Type B pancreatic cell (in vitro differentiated cells): ENCODE data around the gene PRRT4. TPM values are rescaled to one million over a fixed set of nuclear protein-coding genes. Genes with fewer than 3 reads are reported as not detected.

Source experiments
- DNase-seq: peaks from one replicate; pipeline ENCODE4 v3.0.0; 2021; ENCODE audit warnings: mixed read lengths; ENCODE audit not compliant: unreplicated experiment; ENCODE audit errors: extremely low spot score
- H3K27ac Mint-ChIP-seq: 2 replicates; pipeline ENCODE4 v1.8.0; 2021; ENCODE audit warnings: mild to moderate bottlenecking, mixed read lengths
- H3K27me3 Mint-ChIP-seq: 2 replicates; pipeline ENCODE4 v1.8.0; 2021; ENCODE audit warnings: mixed read lengths
- H3K36me3 Mint-ChIP-seq: 2 replicates; pipeline ENCODE4 v1.8.0; 2021; ENCODE audit warnings: mixed read lengths
- H3K4me1 Mint-ChIP-seq: one replicate; pipeline ENCODE4 v1.8.0; 2021; ENCODE audit warnings: mixed read lengths; ENCODE audit not compliant: unreplicated experiment
- H3K4me3 Mint-ChIP-seq: 2 replicates; pipeline ENCODE4 v1.8.0; 2021; ENCODE audit warnings: mild to moderate bottlenecking, mixed read lengths
- H3K9me3 Mint-ChIP-seq: 2 replicates; pipeline ENCODE4 v1.8.0; 2021; ENCODE audit warnings: mixed read lengths
- CTCF ChIP-seq: fragments of 200-600 bp; sonication (generic); conservative IDR thresholded peaks from 2 replicates; pipeline ENCODE4 v1.5.0; 2021; ENCODE audit warnings: antibody characterized with exemption, mild to moderate bottlenecking
- total RNA-seq: library from RNA; stranded (reverse); gene quantifications from 2 replicates; pipeline ENCODE4 v1.2.1, GENCODE V29; 2021; ENCODE audit warnings: low replicate concordance

PRRT4 gene
- total RNA-seq, 1 donor from 2014 or later, result 7.0 TPM

- no peak for DNase-seq
- Mint-ChIP-seq H3K27ac (no peak overlapping the region), H3K4me3 (no peak overlapping the region), H3K4me1 (peaks cover 4% of the 10 kb centered on the region), H3K36me3 (peaks cover 22% of the 10 kb centered on the region), H3K27me3 (no peaks in the 10 kb centered on the region), H3K9me3 (no peaks in the 10 kb centered on the region)
- TF ChIP-seq CTCF, result no peak
Measured at GRCh38 chr7:128323040-128323439, 38.5 kb downstream of the PRRT4 start.

DNA sequence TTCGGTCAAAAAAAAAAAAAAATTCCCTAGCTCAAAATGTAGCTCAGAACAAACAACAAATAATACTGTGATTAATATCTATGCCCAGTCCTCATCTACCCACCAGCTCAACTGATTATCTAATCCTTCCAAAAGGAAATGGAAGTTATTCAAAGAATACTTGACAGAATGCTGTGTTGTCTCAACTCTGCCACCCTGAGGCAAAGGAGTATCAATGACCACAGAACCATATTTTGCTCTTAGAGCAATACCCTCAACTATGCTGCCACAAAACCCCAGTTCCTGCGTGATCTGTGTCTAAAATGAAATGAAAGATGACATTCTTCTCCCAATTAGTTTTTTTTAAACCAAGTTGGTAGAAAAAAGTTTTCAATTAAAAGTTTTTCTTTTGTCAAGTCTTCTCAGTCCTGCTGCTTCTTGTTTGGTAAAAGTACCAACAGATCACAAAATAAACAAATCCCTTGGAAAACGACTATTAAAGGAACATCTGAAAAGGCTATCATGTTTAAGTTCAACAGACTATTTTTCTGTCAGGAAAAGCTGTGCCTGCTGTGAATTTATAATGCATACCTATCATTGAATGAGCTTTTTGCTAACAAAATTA lies 39.3 kb downstream of the PRRT4 start:
- no peak overlapping the region for H3K4me3 Mint-ChIP-seq
- peaks cover 30% of the 10 kb centered on the region for H3K36me3 Mint-ChIP-seq
- no peak overlapping the region for H3K27ac Mint-ChIP-seq
- no peaks in the 10 kb centered on the region for H3K9me3 Mint-ChIP-seq
- no peaks in the 10 kb centered on the region for H3K27me3 Mint-ChIP-seq
- H3K4me1 Mint-ChIP-seq, result peaks cover 4% of the 10 kb centered on the region
- TF ChIP-seq CTCF, result peak; percentile 63
- no peak for DNase-seq

DNA sequence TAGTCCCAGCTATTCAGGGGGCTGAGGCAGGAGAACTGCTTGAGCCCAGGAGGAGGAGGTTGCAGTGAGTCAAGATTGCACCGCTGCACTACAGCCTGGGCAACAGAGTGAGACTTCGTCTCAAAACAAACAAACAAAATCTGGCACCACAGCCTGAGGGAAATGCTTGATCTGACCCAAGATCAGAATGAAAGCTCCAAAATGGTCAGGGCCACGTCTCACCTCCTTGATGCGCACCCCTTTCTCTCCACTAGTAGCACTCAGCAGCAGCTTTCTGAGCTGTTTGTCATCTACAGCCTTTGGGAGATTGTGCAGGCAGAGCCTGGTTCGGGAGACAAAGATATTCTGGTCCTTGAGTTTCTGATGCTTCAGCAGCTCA lies 40.5 kb downstream of the PRRT4 start:
- Mint-ChIP-seq H3K9me3 (no peaks in the 10 kb centered on the region), H3K4me1 (peaks cover 4% of the 10 kb centered on the region), H3K4me3 (no peak overlapping the region), H3K27ac (no peak overlapping the region), H3K27me3 (no peaks in the 10 kb centered on the region), H3K36me3 (peaks cover 32% of the 10 kb centered on the region)
- TF ChIP-seq CTCF, result no peak
- DNase-seq, result no peak

- Mint-ChIP-seq H3K36me3 (peaks cover 42% of the 10 kb centered on the region), H3K4me1 (peaks cover 4% of the 10 kb centered on the region), H3K27ac (no peak overlapping the region), H3K27me3 (no peaks in the 10 kb centered on the region), H3K4me3 (no peak overlapping the region), H3K9me3 (no peaks in the 10 kb centered on the region)
- DNase-seq, result no peak
- TF ChIP-seq CTCF, result no peak
Measured at GRCh38 chr7:128318691-128319090, 42.8 kb downstream of the PRRT4 start.

DNA sequence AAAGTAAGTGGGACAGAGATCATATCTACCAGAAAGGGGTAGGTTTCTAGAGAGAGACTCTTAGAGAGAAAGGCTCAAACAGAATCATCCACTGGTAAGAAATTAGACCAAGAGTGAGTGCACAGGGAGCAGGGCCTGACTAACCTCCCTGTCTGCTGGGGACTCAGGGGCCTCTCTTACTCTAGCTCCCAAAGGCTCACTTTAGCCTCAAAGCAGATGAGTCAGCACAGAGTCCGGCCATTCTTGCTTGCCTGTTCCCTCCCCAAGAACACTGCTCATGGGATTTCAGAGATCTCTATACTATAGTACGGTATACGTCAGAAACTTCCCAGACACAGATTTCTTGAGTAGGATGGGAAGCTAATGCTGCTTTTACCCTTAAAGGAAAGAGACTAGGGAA lies 50.5 kb downstream of the PRRT4 start:
- no peak for TF ChIP-seq CTCF
- Mint-ChIP-seq H3K36me3 (peaks cover 66% of the 10 kb centered on the region), H3K9me3 (no peaks in the 10 kb centered on the region), H3K4me1 (no peaks in the 10 kb centered on the region), H3K4me3 (no peak overlapping the region), H3K27ac (no peak overlapping the region), H3K27me3 (no peaks in the 10 kb centered on the region)
- no peak for DNase-seq

GRCh38 chr7:128310499-128310898 lies 51.0 kb downstream of the PRRT4 start:
- peaks cover 65% of the 10 kb centered on the region for H3K36me3 Mint-ChIP-seq
- H3K4me1 Mint-ChIP-seq, result no peaks in the 10 kb centered on the region
- H3K4me3 Mint-ChIP-seq, result no peak overlapping the region
- no peak overlapping the region for H3K27ac Mint-ChIP-seq
- no peaks in the 10 kb centered on the region for H3K9me3 Mint-ChIP-seq
- H3K27me3 Mint-ChIP-seq, result no peaks in the 10 kb centered on the region
- no peak for DNase-seq
- TF ChIP-seq CTCF, result no peak
